Activated CD8-positive, alpha-beta T cell treated with anti-CD3 and anti-CD28 coated beads for 36 hours (primary cell): Measurements from ENCODE around the gene LAMA5. TPM values are rescaled to one million over a fixed set of nuclear protein-coding genes. Genes with fewer than 3 reads are reported as not detected.

ENCODE experiments used
- ATAC-seq: fragments of 200-7000 bp; cut with Tn5 transposase; one replicate; pipeline ENCODE4 v1.10.0; 2021; ENCODE audit warnings: mild to moderate bottlenecking, moderate library complexity
- CTCF ChIA-PET: fragments of 350-600 bp; sonication (Branson Sonifier 250); formaldehyde crosslinking; loops from one replicate; lab custom pipeline; 2021; ENCODE audit warnings: antibody characterized with exemption; lab: Charles Lee
- POLR2A ChIA-PET: fragments of 350-600 bp; sonication (Branson Sonifier 250); formaldehyde crosslinking; loops from one replicate; lab custom pipeline; 2021; ENCODE audit warnings: antibody characterized with exemption; lab: Charles Lee
- DNase-seq: peaks from one replicate; pipeline ENCODE4 v3.0.0-alpha.2; 2020
- H3K27ac Mint-ChIP-seq: one replicate; pipeline ENCODE4 v1.8.0; 2021; ENCODE audit warnings: mild to moderate bottlenecking, mixed read lengths
- H3K27me3 Mint-ChIP-seq: one replicate; pipeline ENCODE4 v1.8.0; 2021; ENCODE audit warnings: mixed read lengths
- H3K36me3 Mint-ChIP-seq: one replicate; pipeline ENCODE4 v1.8.0; 2021; ENCODE audit warnings: low read depth, mixed read lengths
- H3K4me1 Mint-ChIP-seq: one replicate; pipeline ENCODE4 v1.8.0; 2021; ENCODE audit warnings: low read depth, mixed read lengths
- H3K4me3 Mint-ChIP-seq: one replicate; pipeline ENCODE4 v1.8.0; 2021; ENCODE audit warnings: mild to moderate bottlenecking, moderate library complexity, mixed read lengths
- H3K9me3 Mint-ChIP-seq: one replicate; pipeline ENCODE4 v1.8.0; 2021; ENCODE audit warnings: mixed read lengths
- intact Hi-C: fragments of 100-400 bp; cut with micrococcal nuclease; formaldehyde crosslinking; loops from one replicate; pipeline ENCODE4 v1.10.0; 2022
- total RNA-seq, 2 experiments: library from RNA; stranded (reverse); gene quantifications; one replicate each; pipeline ENCODE4 v1.2.3, GENCODE V29; 2021
- TF ChIP-seq, protein P1 (sequence below): fragments of 200-600 bp; IDR thresholded peaks from one replicate; pipeline ENCODE4 v1.8.0; 2022; ENCODE audit warnings: antibody characterized with exemption, mild to moderate bottlenecking

LAMA5 gene
- total RNA-seq, 2 experiments from 2014 or later = 0.25 to 0.76 TPM

DNA sequence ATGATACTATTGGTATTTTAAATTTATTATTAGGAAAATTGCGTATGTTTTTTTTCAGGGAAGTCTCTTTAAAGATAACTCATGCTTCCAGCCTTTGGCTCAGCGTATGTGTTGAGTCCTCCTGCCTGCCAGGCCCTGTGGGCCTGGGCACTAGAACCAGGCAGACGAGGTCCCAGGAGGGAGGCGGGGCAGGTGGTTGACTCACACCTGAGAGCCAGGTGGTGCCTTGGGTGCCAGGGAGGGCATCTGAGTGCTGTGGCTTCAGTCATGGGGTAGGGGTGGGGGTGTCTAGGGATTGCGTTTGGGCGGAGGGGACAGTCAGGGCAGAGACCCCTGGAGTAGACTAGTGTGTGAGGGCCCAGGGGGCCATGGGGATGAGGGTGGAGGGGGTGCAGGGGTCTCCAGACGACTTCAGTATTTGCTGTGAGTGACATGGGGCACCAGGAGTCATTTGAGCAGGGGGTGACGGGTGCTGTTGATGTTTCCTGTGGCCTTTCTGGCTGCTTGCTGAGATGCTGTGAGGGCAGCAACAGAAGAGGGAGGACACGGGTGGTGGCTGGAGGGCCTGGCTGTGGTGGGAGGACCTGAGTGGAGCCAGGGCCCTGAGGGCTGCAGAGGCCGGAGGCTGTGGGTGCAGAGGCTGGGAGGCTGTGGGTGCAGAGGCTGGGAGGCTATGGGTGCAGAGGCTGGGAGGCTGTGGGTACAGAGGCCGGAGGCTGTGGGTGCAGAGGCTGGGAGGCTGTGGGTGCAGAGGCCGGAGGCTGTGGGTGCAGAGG is 79.2 kb downstream of the LAMA5 start:
- DNase-seq (no peak), ATAC-seq (no peak)
- H3K9me3 Mint-ChIP-seq = no peaks in the 10 kb centered on the region
- intact Hi-C loops = no loop called here
- peaks cover 2% of the 10 kb centered on the region for H3K4me1 Mint-ChIP-seq
- ChIA-PET POLR2A (no interaction called here), CTCF (no interaction called here)
- no peaks in the 10 kb centered on the region for H3K36me3 Mint-ChIP-seq
- no peaks in the 10 kb centered on the region for H3K27me3 Mint-ChIP-seq
- no peak overlapping the region for H3K27ac Mint-ChIP-seq
- TF ChIP-seq, protein P1, sequence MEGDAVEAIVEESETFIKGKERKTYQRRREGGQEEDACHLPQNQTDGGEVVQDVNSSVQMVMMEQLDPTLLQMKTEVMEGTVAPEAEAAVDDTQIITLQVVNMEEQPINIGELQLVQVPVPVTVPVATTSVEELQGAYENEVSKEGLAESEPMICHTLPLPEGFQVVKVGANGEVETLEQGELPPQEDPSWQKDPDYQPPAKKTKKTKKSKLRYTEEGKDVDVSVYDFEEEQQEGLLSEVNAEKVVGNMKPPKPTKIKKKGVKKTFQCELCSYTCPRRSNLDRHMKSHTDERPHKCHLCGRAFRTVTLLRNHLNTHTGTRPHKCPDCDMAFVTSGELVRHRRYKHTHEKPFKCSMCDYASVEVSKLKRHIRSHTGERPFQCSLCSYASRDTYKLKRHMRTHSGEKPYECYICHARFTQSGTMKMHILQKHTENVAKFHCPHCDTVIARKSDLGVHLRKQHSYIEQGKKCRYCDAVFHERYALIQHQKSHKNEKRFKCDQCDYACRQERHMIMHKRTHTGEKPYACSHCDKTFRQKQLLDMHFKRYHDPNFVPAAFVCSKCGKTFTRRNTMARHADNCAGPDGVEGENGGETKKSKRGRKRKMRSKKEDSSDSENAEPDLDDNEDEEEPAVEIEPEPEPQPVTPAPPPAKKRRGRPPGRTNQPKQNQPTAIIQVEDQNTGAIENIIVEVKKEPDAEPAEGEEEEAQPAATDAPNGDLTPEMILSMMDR = no peak
- H3K4me3 Mint-ChIP-seq = no peak overlapping the region

GRCh38 chr20:62287129-62287528 is 80.0 kb downstream of the LAMA5 start:
- Mint-ChIP-seq H3K4me3 (no peak overlapping the region), H3K4me1 (no peaks in the 10 kb centered on the region), H3K36me3 (no peaks in the 10 kb centered on the region), H3K27ac (no peak overlapping the region), H3K27me3 (no peaks in the 10 kb centered on the region), H3K9me3 (no peaks in the 10 kb centered on the region)
- ATAC-seq (no peak), DNase-seq (no peak)
- ChIA-PET CTCF (no interaction called here), POLR2A (no interaction called here)
- intact Hi-C loops = no loop called here
- TF ChIP-seq, protein P1 = no peak

DNA sequence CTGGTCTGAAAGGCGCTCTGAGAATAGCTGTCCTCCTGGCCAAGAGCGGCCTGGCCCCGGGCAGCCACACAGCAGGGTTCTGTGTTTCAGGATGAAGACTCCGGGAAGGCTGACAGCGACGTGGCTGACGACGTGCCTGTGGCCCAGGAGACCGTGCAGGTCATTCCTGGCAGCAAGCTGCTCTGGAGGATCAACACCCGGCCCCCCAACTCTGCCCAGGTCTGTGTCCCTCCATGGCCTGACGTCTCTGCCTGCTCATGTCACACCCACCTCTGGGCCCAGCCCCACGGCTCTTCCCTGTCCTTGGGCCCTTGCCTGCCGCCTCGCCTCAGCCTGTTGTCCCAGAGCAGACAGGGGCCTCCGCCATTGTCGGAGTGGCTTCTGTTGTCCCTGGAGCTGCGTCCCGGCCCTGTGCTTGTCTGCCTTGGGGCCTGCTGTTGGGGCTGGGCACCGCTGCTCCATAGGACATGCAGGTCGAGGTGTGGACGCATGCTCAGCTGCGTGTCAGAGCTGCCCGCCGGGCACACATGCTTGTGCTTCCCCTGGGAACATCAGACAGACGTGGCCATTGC is 80.5 kb downstream of the LAMA5 start:
- CTCF ChIA-PET = no interaction called here
- H3K4me1 Mint-ChIP-seq = no peaks in the 10 kb centered on the region
- no peaks in the 10 kb centered on the region for H3K36me3 Mint-ChIP-seq
- no peaks in the 10 kb centered on the region for H3K27me3 Mint-ChIP-seq
- POLR2A ChIA-PET = no interaction called here
- no peak overlapping the region for H3K4me3 Mint-ChIP-seq
- H3K9me3 Mint-ChIP-seq = no peaks in the 10 kb centered on the region
- DNase-seq (no peak), ATAC-seq (no peak)
- TF ChIP-seq, protein P1 = no peak
- intact Hi-C loops = no loop called here
- no peak overlapping the region for H3K27ac Mint-ChIP-seq

DNA sequence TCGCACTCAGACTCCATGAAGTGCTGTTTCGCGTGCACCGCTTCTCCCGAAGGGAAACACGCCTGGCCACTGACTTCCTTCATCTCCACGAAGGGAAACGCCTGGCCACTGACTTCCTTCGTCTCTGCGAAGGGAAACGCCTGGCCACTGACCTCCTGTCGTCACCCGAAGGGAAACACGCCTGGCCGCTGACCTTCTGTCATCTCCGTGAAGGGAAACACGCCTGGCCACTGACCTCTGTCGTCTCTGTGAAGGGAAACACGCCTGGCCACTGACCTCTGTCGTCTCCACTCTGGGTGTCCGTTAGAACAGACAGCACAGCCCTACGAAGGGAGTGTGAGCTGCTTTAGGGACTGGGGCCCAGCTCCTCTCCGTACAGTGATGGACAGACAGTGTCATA is 81.4 kb downstream of the LAMA5 start:
- TF ChIP-seq, protein P1 = no peak
- ChIA-PET CTCF (interaction anchor here (1.2 kb wide), 1 partner anchor 15 kb away, joined by 3 read pairs; no protein-coding TSS in a partner anchor), POLR2A (no interaction called here)
- DNase-seq (no peak), ATAC-seq (no peak)
- no peaks in the 10 kb centered on the region for H3K4me1 Mint-ChIP-seq
- intact Hi-C loops = no loop called here
- no peaks in the 10 kb centered on the region for H3K9me3 Mint-ChIP-seq
- no peaks in the 10 kb centered on the region for H3K36me3 Mint-ChIP-seq
- H3K4me3 Mint-ChIP-seq = no peak overlapping the region
- H3K27me3 Mint-ChIP-seq = no peaks in the 10 kb centered on the region
- no peak overlapping the region for H3K27ac Mint-ChIP-seq

DNA sequence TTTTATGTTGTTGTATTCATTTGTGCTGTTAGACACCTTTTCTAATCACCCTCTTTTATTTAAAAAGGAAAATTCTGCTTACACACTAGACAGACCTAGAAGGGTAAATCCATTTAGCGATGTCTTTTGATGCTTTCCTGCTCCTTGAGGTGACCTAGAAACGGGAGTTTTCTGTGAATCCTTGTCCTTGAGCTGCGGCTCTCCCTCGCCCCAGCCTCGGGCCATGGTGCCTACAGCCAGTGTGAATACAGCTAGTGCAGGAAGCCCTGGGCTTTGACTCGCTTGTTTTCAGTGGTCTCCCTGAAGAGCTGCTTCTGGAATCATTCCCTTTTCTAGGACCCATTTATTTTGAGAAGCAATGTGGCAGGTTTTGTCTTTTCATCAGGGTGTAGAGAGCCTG is 82.0 kb downstream of the LAMA5 start:
- DNase-seq (no peak), ATAC-seq (no peak)
- intact Hi-C loops = no loop called here
- H3K4me3 Mint-ChIP-seq = no peak overlapping the region
- ChIA-PET CTCF (interaction anchor here (1.2 kb wide), 1 partner anchor 16 kb away, joined by 3 read pairs; no protein-coding TSS in a partner anchor), POLR2A (no interaction called here)
- H3K27me3 Mint-ChIP-seq = no peaks in the 10 kb centered on the region
- H3K36me3 Mint-ChIP-seq = no peaks in the 10 kb centered on the region
- H3K27ac Mint-ChIP-seq = no peak overlapping the region
- TF ChIP-seq, protein P1 = no peak
- H3K9me3 Mint-ChIP-seq = no peaks in the 10 kb centered on the region
- no peaks in the 10 kb centered on the region for H3K4me1 Mint-ChIP-seq
